Kasumi-1 (cell line): ENCODE measurements around the gene GBX1.

ENCODE experiments used
- DNase-seq, 2 experiments: peaks; one replicate each; lab custom pipeline; 2025; lab: John Stamatoyannopoulos, UW

GBX1 gene

GRCh38 chr7:151193203-151193978 lies 25.9 kb upstream of the GBX1 start:
- DNase-seq = no peak

- DNase-seq = no peak
These were observed 24.6 kb upstream of the GBX1 start for GRCh38 chr7:151192002-151192539.

GRCh38 chr7:151191544-151191943 lies 24.1 kb upstream of the GBX1 start:
- DNase-seq = no peak

- no peak for DNase-seq
These were observed 21.5 kb upstream of the GBX1 start for GRCh38 chr7:151189038-151189437.

GRCh38 chr7:151188252-151188542 lies 20.7 kb upstream of the GBX1 start:
- DNase-seq = no peak

GRCh38 chr7:151187409-151188251 lies 20.1 kb upstream of the GBX1 start:
- no peak for DNase-seq

- DNase-seq = no peak
These were observed 19.3 kb upstream of the GBX1 start, which contains the start of gene ASB10 for GRCh38 chr7:151186640-151187408. Gene ASB10 (minus strand): TSS chr7:151187250. CDS start chr7:151187130, 120 bp downstream.

GRCh38 chr7:151185762-151186639 lies 18.5 kb upstream of the GBX1 start:
- DNase-seq = no peak

GRCh38 chr7:151181011-151181431 lies 13.5 kb upstream of the GBX1 start:
- DNase-seq = no peak

GRCh38 chr7:151179946-151180345 lies 12.5 kb upstream of the GBX1 start:
- no peak for DNase-seq

GRCh38 chr7:151179287-151179860 lies 11.9 kb upstream of the GBX1 start:
- DNase-seq = no peak

GRCh38 chr7:151178831-151179230 lies 11.3 kb upstream of the GBX1 start:
- DNase-seq = no peak

- no peak for DNase-seq
These were observed 10.7 kb upstream of the GBX1 start for GRCh38 chr7:151178236-151178635.

GRCh38 chr7:151177310-151177709 lies 9.8 kb upstream of the GBX1 start:
- DNase-seq = no peak

GRCh38 chr7:151176401-151176800 lies 8.9 kb upstream of the GBX1 start:
- DNase-seq = no peak

GRCh38 chr7:151175793-151176311 lies 8.4 kb upstream of the GBX1 start:
- no peak for DNase-seq

- DNase-seq = no peak
These were observed 7.7 kb upstream of the GBX1 start for GRCh38 chr7:151175047-151175792.

GRCh38 chr7:151174246-151175046 lies 7.0 kb upstream of the GBX1 start:
- no peak for DNase-seq
